Measurements from ENCODE around the gene AMACR.

Gene AMACR

GRCh38 chr5:34007201-34007620 is 639 bp downstream of the AMACR start:
- DNase-seq (ENCODE audit: low spot score) = peak; percentile 42

GRCh38 chr5:34005681-34006080 is 2.2 kb downstream of the AMACR start:
- DNase-seq (ENCODE audit: low spot score) = no peak

GRCh38 chr5:34005211-34005610 is 2.6 kb downstream of the AMACR start:
- no peak for DNase-seq (ENCODE audit: low spot score)

- DNase-seq (ENCODE audit: low spot score) = no peak
Observed at GRCh38 chr5:34003941-34004340, 3.9 kb downstream of the AMACR start.

- DNase-seq (ENCODE audit: low spot score) = no peak
Observed at GRCh38 chr5:34002629-34003328, 5.1 kb downstream of the AMACR start.

- no peak for DNase-seq (ENCODE audit: low spot score)
Observed at GRCh38 chr5:34001241-34001841, 6.5 kb downstream of the AMACR start.

GRCh38 chr5:33999978-34000377 is 7.9 kb downstream of the AMACR start:
- DNase-seq (ENCODE audit: low spot score) = no peak

GRCh38 chr5:33997331-33997983 is 10.4 kb downstream of the AMACR start:
- peak; percentile 85 for DNase-seq (ENCODE audit: low spot score)

- no peak for DNase-seq (ENCODE audit: low spot score)
Observed at GRCh38 chr5:33995865-33996264, 12.0 kb downstream of the AMACR start.

GRCh38 chr5:33994845-33995244 is 13.0 kb downstream of the AMACR start:
- no peak for DNase-seq (ENCODE audit: low spot score)

GRCh38 chr5:33992864-33993263 is 15.0 kb downstream of the AMACR start:
- DNase-seq (ENCODE audit: low spot score) = no peak

GRCh38 chr5:33985447-33985846 is 22.4 kb downstream of the AMACR start:
- no peak for DNase-seq (ENCODE audit: low spot score)

- no peak for DNase-seq (ENCODE audit: low spot score)
Observed at GRCh38 chr5:33984671-33985124, 23.2 kb downstream of the AMACR start, which contains the start of gene SLC45A2. Gene SLC45A2, minus strand, starts transcription at chr5:33984693. Its CDS starts 110 bp downstream, at chr5:33984583.

- DNase-seq (ENCODE audit: low spot score) = no peak
Observed at GRCh38 chr5:33984178-33984577, 23.7 kb downstream of the AMACR start.

GRCh38 chr5:33981408-33982162 is 26.3 kb downstream of the AMACR start:
- no peak for DNase-seq (ENCODE audit: low spot score)

GRCh38 chr5:33980030-33980429 is 27.8 kb downstream of the AMACR start:
- no peak for DNase-seq (ENCODE audit: low spot score)

- no peak for DNase-seq (ENCODE audit: low spot score)
Observed at GRCh38 chr5:33978306-33978705, 29.5 kb downstream of the AMACR start.

- DNase-seq (ENCODE audit: low spot score) = no peak
Observed at GRCh38 chr5:33976307-33976706, 31.5 kb downstream of the AMACR start.

GRCh38 chr5:33975852-33976251 is 32.0 kb downstream of the AMACR start:
- DNase-seq (ENCODE audit: low spot score) = no peak

GRCh38 chr5:33973271-33973670 is 34.6 kb downstream of the AMACR start:
- no peak for DNase-seq (ENCODE audit: low spot score)

- peak; percentile 34 for DNase-seq (ENCODE audit: low spot score)
Observed at GRCh38 chr5:33969572-33970452, 38.0 kb downstream of the AMACR start.
